Measurements from ENCODE around the gene COG7.

The COG7 gene

GRCh38 chr16:23365602-23366240 lies 87.3 kb downstream of the COG7 start:
- no peak overlapping the region for H3K4me3 ChIP-seq (ENCODE audit: low read depth, low read length)
- TF ChIP-seq CTCF (conservative IDR thresholded peaks at IDR 0.05; ENCODE audit: low read depth, low read length) = no peak
- DNase-seq (ENCODE audit: low read depth) = no peak

GRCh38 chr16:23362460-23363317 lies 90.3 kb downstream of the COG7 start:
- TF ChIP-seq CTCF (conservative IDR thresholded peaks at IDR 0.05; ENCODE audit: low read depth, low read length) = no peak
- H3K4me3 ChIP-seq (ENCODE audit: low read depth, low read length) = no peak overlapping the region
- no peak for DNase-seq (ENCODE audit: low read depth)

- no peak overlapping the region for H3K4me3 ChIP-seq (ENCODE audit: low read depth, low read length)
- DNase-seq (ENCODE audit: low read depth) = no peak
- no peak for TF ChIP-seq CTCF (conservative IDR thresholded peaks at IDR 0.05; ENCODE audit: low read depth, low read length)
These were observed 93.8 kb downstream of the COG7 start for GRCh38 chr16:23359092-23359760.

GRCh38 chr16:23357761-23358290 lies 95.2 kb downstream of the COG7 start:
- H3K4me3 ChIP-seq (ENCODE audit: low read depth, low read length) = no peak overlapping the region

GRCh38 chr16:23356941-23357340 lies 96.0 kb downstream of the COG7 start:
- no peak for DNase-seq (ENCODE audit: low read depth)
- H3K4me3 ChIP-seq (ENCODE audit: low read depth, low read length) = no peak overlapping the region
- TF ChIP-seq CTCF (conservative IDR thresholded peaks at IDR 0.05; ENCODE audit: low read depth, low read length) = no peak

More at GRCh38 chr16:23357761-23358290, 95.2 kb downstream of the COG7 start:
- no peak for DNase-seq (ENCODE audit: low read depth)
- TF ChIP-seq CTCF (conservative IDR thresholded peaks at IDR 0.05; ENCODE audit: low read depth, low read length) = no peak

GRCh38 chr16:23355106-23355670 lies 97.8 kb downstream of the COG7 start:
- no peak for DNase-seq (ENCODE audit: low read depth)
- TF ChIP-seq CTCF (conservative IDR thresholded peaks at IDR 0.05; ENCODE audit: low read depth, low read length) = no peak
- no peak overlapping the region for H3K4me3 ChIP-seq (ENCODE audit: low read depth, low read length)

Data from choroid plexus epithelial cell (primary cell).